Stimulated activated CD8-positive, alpha-beta memory T cell treated with anti-CD3 and anti-CD28 coated beads, Interleukin-12 subunit alpha, Interleukin-12 subunit beta, amount 100 ng/mL, for 24 hours (primary cell): ENCODE data around the gene IGSF6.
"Not testable (repeated sequence)": the region's sequence is repeated elsewhere in the genome, so short reads cannot be mapped to it uniquely, and the experiment has no call there.

Experiments
- DNase-seq: peaks from one replicate; pipeline ENCODE4 v3.0.0-alpha.2; 2020; ENCODE audit errors: extremely low read depth

The IGSF6 gene

GRCh38 chr16:21653571-21653970 lies 1.2 kb upstream of the IGSF6 start:
- no peak for DNase-seq

- no peak for DNase-seq
Measured at GRCh38 chr16:21651515-21651914, 893 bp downstream of the IGSF6 start.

DNA sequence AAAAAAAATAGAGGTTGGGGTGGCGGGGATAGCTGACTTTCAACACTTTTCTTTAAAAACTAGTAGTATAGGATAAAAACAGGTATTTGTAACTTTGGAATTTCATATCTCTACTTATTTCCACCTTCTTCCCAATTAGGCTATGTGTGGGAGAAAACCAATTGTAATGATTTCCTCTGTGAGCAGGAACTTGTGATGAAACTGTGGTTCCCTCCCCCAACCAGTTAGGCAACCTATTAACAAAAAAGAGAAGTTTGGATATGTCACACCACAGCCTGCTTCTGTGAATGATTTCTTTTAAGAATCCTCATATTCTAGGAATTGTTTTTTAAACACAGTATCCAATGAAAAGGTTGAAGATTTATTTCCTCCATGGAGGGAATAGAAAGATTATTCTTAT lies 1.9 kb downstream of the IGSF6 start:
- no peak for DNase-seq

DNA sequence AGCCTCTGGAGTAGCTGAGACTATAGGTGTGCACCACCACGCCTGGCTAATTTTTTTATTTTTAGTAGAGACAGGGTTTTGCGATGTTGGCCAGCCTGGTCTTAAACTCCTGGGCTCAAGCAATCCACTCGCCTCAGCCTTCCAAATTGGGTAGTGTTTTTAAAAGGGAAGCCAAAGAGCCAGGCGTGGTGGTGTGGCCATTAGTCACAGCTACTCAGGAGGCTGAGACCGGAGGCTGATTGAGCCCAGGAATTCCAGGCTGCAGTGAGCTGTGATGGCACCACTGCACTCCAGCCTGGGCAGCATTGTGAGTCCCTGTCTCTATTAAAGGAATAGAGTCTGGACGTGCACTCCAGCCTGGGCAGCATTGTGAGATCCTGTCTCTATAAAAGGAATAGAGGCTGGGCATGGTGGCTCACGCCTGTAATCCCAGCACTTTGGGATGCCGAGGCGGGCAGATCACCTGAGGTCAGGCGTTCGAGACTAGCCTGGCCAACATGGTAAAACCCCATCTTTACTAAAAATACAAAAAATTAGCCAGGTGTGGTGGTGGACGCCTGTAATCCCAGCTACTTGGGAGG lies 2.5 kb downstream of the IGSF6 start:
- not testable (repeated sequence) for DNase-seq

GRCh38 chr16:21647562-21648164 lies 4.7 kb downstream of the IGSF6 start:
- DNase-seq, result no peak

DNA sequence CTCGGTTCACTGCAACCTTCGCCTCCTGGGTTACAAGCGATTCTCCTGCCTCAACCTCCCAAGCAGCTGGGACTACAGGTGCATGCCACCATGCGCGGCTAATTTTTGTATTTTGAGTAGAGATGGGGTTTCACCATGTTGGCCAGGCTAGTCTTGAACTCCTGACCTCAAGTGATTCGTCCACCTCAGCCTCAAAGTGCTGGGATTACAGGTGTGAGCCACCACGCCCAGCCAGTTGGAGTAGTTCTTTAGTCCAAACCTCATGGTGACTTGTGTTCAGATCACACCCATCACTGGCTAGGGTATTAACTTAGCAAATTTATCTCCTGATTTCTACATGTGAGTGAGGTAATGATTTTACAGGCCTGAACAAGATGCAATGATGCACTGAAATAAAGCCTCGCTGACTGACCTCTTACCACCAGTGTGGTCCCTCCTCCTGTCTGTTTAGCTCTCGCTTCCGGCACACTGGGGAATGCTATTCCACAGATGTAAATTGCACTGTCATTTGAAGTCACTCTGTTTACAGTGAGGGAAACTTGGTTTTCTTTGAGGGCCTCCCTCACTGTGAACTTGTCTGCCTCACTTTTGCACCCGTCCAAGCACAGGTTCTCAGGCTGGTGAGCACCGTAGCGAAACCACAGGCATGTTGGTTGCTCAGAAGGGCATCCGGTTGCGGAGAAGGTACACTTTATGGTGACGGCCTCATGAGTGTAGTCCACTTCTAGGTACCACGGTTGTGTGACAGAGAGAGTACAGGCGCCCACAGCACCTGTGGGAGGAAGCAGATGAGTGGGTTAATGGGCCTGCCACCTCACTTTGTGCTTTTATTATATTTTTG lies 5.5 kb downstream of the IGSF6 start:
- peak; percentile 45 for DNase-seq

DNA sequence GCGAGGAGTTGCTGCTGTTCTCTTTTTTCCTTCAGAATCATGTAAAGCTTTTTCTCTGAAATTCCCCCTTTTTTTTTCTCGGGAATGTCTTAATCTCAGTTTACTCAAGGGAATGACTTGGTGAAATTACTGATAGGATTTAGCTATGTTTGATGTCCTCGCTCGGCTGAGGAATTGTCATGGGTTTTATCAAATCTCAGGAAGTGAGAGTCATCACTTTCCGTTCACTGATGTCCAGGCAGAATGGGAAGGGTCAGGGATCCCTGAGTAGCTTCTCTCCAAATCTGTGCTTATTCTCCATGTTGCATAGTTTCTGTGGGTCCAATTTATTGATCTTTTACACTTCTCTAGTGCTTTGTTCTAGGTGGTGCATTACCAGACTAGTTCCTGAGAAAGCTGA lies 6.3 kb downstream of the IGSF6 start:
- no peak for DNase-seq

DNA sequence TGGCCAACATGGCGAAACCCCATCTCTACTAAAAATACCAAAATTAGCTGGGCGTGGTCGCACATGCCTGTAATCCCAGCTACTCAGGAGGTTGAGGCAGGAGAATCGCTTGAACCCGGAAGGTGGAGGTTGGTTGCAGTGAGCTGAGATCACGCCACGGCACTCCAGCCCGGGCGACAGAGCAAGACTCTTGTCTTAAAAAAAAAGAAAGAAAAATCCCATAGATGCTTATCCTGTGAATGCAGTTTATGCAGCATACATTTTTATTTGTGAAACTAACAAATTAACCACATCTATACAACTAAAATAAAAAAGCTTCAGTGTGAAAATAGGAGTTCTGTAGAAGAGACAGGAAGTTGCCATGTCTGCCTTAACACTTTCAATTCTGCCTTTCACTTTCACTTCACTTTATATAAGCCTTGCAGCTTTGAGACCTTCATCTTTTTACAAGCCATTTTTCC lies 7.1 kb downstream of the IGSF6 start:
- DNase-seq, result no peak

- DNase-seq, result no peak
Measured at GRCh38 chr16:21644674-21645073, 7.7 kb downstream of the IGSF6 start.

DNA sequence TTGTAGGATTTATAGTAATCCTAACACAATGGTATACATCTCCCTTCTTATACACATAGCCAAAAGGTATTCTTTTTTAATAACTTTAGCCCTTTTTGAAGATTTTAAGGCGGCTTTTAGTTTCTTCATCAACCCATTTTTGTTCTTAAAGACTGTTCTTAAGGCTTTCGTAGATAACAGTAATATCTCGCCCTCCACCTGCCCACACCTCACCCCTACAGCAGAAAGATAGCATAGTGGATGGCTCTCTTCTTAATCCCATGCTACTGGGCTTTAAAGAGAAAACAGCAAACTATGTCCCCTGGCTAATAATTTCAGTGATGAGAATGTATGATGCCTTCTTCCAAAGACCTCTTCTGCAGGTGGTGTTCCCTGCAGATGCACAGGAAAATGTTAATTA lies 8.6 kb downstream of the IGSF6 start:
- no peak for DNase-seq

DNA sequence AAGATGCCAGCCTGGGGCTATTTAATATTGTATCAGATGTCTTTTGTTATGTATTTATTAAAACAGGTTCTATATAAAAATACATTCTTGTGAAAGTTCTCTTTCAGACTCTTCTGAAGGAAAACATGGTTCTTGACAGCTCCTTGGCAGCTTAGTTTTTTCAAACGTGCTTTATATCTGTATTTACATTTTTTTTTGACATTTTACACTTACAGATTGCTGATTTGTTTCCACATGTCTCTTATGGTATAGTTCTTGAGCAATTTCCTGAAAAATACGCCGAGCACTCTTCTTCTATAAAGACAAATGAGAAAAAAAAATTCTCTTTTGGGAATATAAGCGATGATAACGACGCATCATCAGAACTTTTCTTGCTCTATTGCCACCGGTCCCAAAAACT lies 9.5 kb downstream of the IGSF6 start:
- no peak for DNase-seq

GRCh38 chr16:21641916-21642315 lies 10.5 kb downstream of the IGSF6 start:
- DNase-seq, result no peak

DNA sequence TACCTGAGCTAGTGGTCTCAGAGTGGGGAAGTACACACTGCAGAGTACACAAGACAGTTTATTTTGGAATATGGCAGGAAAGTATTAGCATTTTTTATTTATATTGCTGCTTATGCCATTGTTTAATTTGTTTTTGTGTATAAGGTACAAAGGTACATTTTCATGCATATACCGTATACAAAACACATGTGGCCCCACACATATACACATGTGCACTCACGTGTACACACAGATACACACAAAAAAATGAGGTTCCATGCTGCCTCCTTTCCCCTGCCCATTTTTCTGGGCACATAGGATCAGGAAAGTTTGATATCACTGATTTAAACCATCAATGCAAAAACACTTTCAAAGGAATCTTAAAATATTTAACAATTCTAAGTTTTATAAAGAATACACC lies 12.9 kb downstream of the IGSF6 start:
- DNase-seq, result no peak

DNA sequence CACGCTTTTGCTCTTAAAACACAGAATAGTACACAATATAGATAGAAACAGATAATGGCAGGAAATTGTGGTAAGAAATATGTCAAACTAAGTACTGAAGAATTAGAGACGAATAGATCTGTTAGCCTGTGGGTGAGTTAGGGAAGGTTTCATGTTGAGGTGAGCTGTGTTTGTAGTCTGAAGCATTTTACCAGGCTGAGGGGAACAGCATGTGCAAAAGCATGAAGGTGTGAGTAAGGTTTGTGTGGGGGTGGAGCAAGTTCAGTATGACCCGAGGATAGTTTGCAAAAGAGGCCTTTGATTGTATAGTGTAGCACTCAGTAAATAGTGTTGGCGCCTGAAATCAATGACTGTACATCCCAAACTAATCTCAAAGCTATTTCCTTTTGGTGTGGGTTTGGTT lies 13.8 kb downstream of the IGSF6 start:
- DNase-seq, result no peak

DNA sequence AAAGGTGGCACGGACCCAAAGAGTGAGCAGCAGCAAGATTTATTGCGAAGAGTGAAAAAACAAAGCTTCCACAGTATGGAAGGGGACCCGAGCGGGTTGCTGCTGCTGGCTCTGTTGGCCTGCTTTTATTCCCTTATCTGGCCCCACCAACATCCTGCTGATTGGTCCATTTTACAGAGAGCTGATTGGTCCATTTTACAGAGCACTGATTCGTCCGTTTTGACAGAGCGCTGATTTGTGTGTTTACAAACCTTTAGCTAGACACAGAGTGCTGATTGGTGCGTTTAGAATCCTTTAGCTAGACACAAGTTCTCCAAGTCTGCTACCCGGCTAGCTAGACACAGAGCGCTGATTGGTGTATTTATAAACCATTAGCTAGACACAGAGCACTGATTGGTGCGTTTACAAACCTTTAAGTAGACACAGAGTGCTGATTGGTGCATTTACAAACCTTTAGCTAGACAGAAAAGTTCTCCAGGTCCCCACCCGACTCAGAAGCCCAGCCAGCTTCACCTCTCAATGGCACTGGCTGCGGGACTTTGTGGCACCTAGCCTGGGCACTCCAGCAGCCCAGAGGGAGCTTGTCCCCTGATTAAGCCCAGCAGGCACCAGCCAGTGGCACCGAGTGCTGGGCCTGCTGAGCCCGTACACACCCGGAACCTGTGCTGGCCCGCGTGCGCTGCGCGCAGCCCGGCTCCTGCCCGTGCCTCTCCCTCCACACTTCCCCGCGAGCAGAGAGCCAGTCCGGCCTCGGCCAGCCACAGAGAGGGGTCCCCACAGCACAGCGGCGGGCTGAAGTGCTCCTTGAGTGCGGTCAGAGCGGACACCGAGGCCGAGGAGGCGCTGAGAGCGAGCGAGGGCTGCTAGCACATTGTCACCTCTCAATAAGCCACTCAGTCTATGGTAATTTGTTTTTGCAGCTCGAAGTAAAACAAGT lies 15.1 kb downstream of the IGSF6 start:
- no peak for DNase-seq

DNA sequence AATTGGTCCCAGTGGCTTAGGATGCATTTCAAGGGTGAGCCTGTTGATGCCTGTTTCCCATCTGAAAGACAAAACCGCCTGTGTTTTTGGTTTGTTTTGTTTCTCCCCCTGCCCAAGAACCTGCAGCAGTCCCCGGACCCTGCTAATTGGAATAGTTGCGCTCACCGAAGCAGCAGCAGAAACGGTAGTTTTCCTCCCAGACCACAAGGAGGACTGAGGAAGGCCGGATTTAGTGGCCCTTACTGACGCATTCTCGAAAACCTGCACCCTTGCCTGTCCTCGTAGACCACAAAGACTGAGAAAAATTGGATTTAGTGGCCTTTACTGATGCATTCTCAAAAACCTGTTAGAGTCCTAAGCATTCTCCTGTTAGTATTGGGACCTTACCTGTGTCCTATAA lies 16.7 kb downstream of the IGSF6 start:
- DNase-seq, result not testable (repeated sequence)

GRCh38 chr16:21634216-21634615 lies 18.2 kb downstream of the IGSF6 start:
- DNase-seq, result no peak

DNA sequence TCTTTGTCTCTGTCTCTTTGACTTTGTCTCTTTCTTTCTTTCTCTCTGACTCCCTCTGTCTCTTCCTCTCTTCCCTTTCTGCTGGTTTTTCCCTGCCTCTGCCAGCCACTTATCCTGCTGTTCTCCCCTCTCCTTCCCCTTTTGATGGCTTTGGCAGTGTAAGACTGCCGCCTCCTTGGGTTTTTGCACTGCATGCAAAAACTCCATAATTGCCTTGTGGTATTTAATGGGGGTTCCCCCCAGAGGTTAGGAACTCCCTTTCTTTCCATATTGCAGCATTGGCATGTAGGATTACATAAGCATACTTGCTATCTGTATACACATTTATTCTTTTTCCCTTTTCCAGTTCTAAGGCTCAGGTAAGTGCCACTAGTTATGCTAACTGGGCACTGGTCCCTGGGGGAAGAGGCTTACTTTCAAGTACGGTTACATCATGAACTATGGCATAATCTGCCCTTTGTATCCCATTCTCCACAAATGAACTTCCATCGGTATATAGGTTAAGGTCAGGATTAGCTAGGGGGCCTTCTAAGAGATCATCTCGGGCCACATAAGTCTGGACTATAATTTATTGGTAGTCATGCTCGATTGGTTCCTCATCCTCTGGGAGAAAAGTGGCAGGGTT lies 20.3 kb downstream of the IGSF6 start:
- DNase-seq, result not testable (repeated sequence)

DNA sequence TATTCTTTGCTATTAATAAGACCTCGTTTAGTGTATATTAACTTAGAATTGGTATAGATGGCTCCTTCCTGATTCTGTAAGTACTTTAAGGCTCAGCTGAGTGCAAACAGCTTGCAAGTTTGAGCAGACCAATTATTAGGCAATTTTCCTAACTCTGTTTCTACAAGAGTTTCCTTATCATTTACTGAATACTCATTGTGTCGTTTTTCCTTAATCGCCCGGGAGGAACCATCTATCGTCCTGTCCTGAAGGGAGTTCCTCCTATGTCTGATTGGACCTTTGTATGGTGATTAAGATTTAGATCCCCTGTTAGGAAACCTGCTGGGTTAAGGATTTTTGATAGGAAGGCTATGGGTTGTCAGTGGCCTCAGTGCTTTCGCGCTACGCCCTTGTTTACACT lies 21.0 kb downstream of the IGSF6 start:
- DNase-seq, result not testable (repeated sequence)

- DNase-seq, result not testable (repeated sequence)
Measured at GRCh38 chr16:21630866-21631265, 21.5 kb downstream of the IGSF6 start.
